Keratinocyte (primary cell): ENCODE data around the gene HPS3. TPM values are rescaled to one million over a fixed set of nuclear protein-coding genes. Genes with fewer than 3 reads are reported as not detected.
A peak's percentile ranks its signal among the peaks of the same experiment; 100 is the strongest.

Source experiments
- DNase-seq: peaks from one replicate; pipeline ENCODE4 v3.0.0-alpha.2; 2011; ENCODE audit warnings: low read depth, missing footprints, low spot score
- FAIRE-seq: peaks from 2 replicates; lab custom pipeline; 2011; peaks lifted over from hg19 to GRCh38; lab: Jason Lieb, UNC
- H2AFZ ChIP-seq: 2 replicates; pipeline ENCODE4 v1.6.0; 2012; ENCODE audit warnings: low read length, control low read depth, inconsistent platforms; ENCODE audit not compliant: control insufficient read depth
- H3K27ac ChIP-seq: 2 replicates; pipeline ENCODE4 v1.5.1; 2011; ENCODE audit warnings: low read length; ENCODE audit not compliant: control insufficient read depth, insufficient read depth
- H3K27me3 ChIP-seq: 3 replicates; pipeline ENCODE4 v1.6.0; 2011; ENCODE audit warnings: low read length; ENCODE audit not compliant: control insufficient read depth, insufficient read depth; ENCODE audit errors: extremely low read depth
- H3K36me3 ChIP-seq, 2 experiments: 2 replicates in 1 of 2; 3 replicates in 1 of 2; pipeline ENCODE4 v1.5.1; 2011; ENCODE audit warnings: low read length in 2 of 2, mild to moderate bottlenecking in 1 of 2; ENCODE audit not compliant: control insufficient read depth in 2 of 2, insufficient read depth in 2 of 2; ENCODE audit errors: extremely low read depth in 1 of 2
- H3K4me1 ChIP-seq: 3 replicates; pipeline ENCODE4 v1.5.1; 2011; ENCODE audit warnings: low read length; ENCODE audit not compliant: control insufficient read depth, insufficient read depth; ENCODE audit errors: extremely low read depth
- H3K4me2 ChIP-seq: 3 replicates; pipeline ENCODE4 v1.6.0; 2011; ENCODE audit warnings: low read depth, low read length; ENCODE audit not compliant: control insufficient read depth, insufficient read depth; ENCODE audit errors: extremely low read depth
- H3K4me3 ChIP-seq, 3 experiments: fragments of 200-600 bp in 1 of 3; sonication (generic) in 1 of 3; 2 replicates in 2 of 3; 3 replicates in 1 of 3; pipeline ENCODE4 v1.5.1; 2011 to 2016; ENCODE audit warnings: low read length in 3 of 3, mild to moderate bottlenecking in 3 of 3, control low read depth in 2 of 3, inconsistent platforms in 1 of 3, low read depth in 1 of 3, mixed read lengths in 1 of 3, mixed run types in 1 of 3, moderate library complexity in 1 of 3; ENCODE audit not compliant: control insufficient read depth in 2 of 3, insufficient read depth in 2 of 3; ENCODE audit errors: extremely low read depth in 1 of 3
- H3K79me2 ChIP-seq: 2 replicates; pipeline ENCODE4 v1.6.0; 2012; ENCODE audit warnings: low read length; ENCODE audit not compliant: control insufficient read depth, insufficient read depth
- H3K9ac ChIP-seq: 3 replicates; pipeline ENCODE4 v1.6.0; 2011; ENCODE audit warnings: low read length; ENCODE audit not compliant: control insufficient read depth, insufficient read depth; ENCODE audit errors: extremely low read depth
- H3K9me1 ChIP-seq: 3 replicates; pipeline ENCODE4 v1.6.0; 2011; ENCODE audit warnings: low read length; ENCODE audit not compliant: control insufficient read depth, insufficient read depth; ENCODE audit errors: extremely low read depth
- H3K9me3 ChIP-seq: 2 replicates; pipeline ENCODE4 v1.5.1; 2012; ENCODE audit warnings: low read depth, low read length; ENCODE audit not compliant: control insufficient read depth
- H4K20me1 ChIP-seq: 3 replicates; pipeline ENCODE4 v1.6.0; 2011; ENCODE audit warnings: low read length; ENCODE audit not compliant: control insufficient read depth, insufficient read depth; ENCODE audit errors: extremely low read depth
- CTCF ChIP-seq, 3 experiments: IDR thresholded peaks in 1 of 3; conservative IDR thresholded peaks in 1 of 3; optimal IDR thresholded peaks in 1 of 3; 2 replicates in 2 of 3; 3 replicates in 1 of 3; pipeline versions ENCODE3 to v1.5.1; 2011; ENCODE audit warnings: low read length in 3 of 3, mild to moderate bottlenecking in 3 of 3, moderate library complexity in 2 of 3, control low read depth in 1 of 3, inconsistent platforms in 1 of 3; ENCODE audit not compliant: insufficient read depth in 2 of 3; ENCODE audit errors: extremely low read depth in 1 of 3
- EZH2 ChIP-seq: IDR thresholded peaks from one replicate; pipeline ENCODE4 v1.6.1; 2012; ENCODE audit warnings: inconsistent platforms, mild to moderate bottlenecking, low read length, moderate library complexity
- dilution Hi-C: fragments of 300-500 bp; cut with MboI; formaldehyde crosslinking; loops from one replicate; pipeline ENCODE4 v1.7.0; 2020; ENCODE audit warnings: low sequenced_read_pairs; ENCODE audit not compliant: extremely low pct_ligation_motif_present
- polyA plus RNA-seq, 5 experiments: library from polyadenylated mRNA; depleted of rRNA in 3 of 5; stranded (reverse) in 3 of 5; stranded (forward) in 1 of 5; unstranded in 1 of 5; fragments of >200 nt; gene quantifications; 1 replicate in 1 of 5; 2 replicates in 3 of 5; 3 replicates in 1 of 5; pipeline versions ENCODE4 v1.2.1 to v1.2.3, GENCODE V29; 2011 to 2012; ENCODE audit warnings: missing spikeins in 2 of 5, low read depth in 1 of 5, low replicate concordance in 1 of 5

The HPS3 gene
- polyA plus RNA-seq, 1 donor (not counting 4 experiments of a cell fraction or from before 2014, with no cell fraction given) = 12.9 TPM

- Histone ChIP-seq H3K36me3 (no peaks in the 10 kb centered on the region), H3K27ac (no peak overlapping the region), H3K9me3 (no peaks in the 10 kb centered on the region), H3K79me2 (no peaks in the 10 kb centered on the region), H3K4me1 (no peaks in the 10 kb centered on the region), H3K4me3 (no peak overlapping the region), H2AFZ (no peak overlapping the region), H3K9ac (no peak overlapping the region), H4K20me1 (no peaks in the 10 kb centered on the region), H3K9me1 (no peaks in the 10 kb centered on the region), H3K27me3 (no peaks in the 10 kb centered on the region), H3K4me2 (no peak overlapping the region)
- TF ChIP-seq EZH2 = no peak
- no peak for TF ChIP-seq CTCF (optimal IDR thresholded peaks at IDR 0.05 in 1 of 3, IDR thresholded peaks at IDR 0.05 in 1 of 3, conservative IDR thresholded peaks at IDR 0.05 in 1 of 3; ENCODE audit: extremely low read depth in 1 of 3, insufficient read depth in 2 of 3, low read length in 3 of 3)
- dilution Hi-C loops = no loop called here
- DNase-seq = no peak
- no peak for FAIRE-seq
Measured at GRCh38 chr3:149119466-149119865, 10.0 kb upstream of the HPS3 start.

- dilution Hi-C loops = no loop called here
- Histone ChIP-seq H3K36me3 (no peaks in the 10 kb centered on the region), H2AFZ (no peak overlapping the region), H4K20me1 (no peaks in the 10 kb centered on the region), H3K9me1 (no peaks in the 10 kb centered on the region), H3K9ac (no peak overlapping the region), H3K27ac (no peak overlapping the region), H3K27me3 (no peaks in the 10 kb centered on the region), H3K4me2 (no peak overlapping the region), H3K4me3 (no peak overlapping the region), H3K4me1 (no peaks in the 10 kb centered on the region), H3K79me2 (no peaks in the 10 kb centered on the region), H3K9me3 (no peaks in the 10 kb centered on the region)
- no peak for FAIRE-seq
- TF ChIP-seq CTCF (optimal IDR thresholded peaks at IDR 0.05 in 1 of 3, IDR thresholded peaks at IDR 0.05 in 1 of 3, conservative IDR thresholded peaks at IDR 0.05 in 1 of 3; ENCODE audit: extremely low read depth in 1 of 3, insufficient read depth in 2 of 3, low read length in 3 of 3) = peak in 2 of 3 experiments; percentile 36 to 52
- TF ChIP-seq EZH2 = no peak
- DNase-seq = no peak
Measured at GRCh38 chr3:149120051-149120972, 9.1 kb upstream of the HPS3 start.
